WTC11 (cell line): Measurements from ENCODE around the gene NPY2R. TPM values are rescaled to one million over a fixed set of nuclear protein-coding genes. Genes with fewer than 3 reads are reported as not detected.

Experiments used
- ATAC-seq: fragments of 200-7000 bp; cut with Tn5 transposase; 2 replicates; pipeline ENCODE4 v1.10.0; 2021; ENCODE audit warnings: mild to moderate bottlenecking, moderate library complexity
- CTCF ChIA-PET: fragments of 300-600 bp; sonication (Branson Sonifier 250); formaldehyde crosslinking; loops from one replicate; lab custom pipeline; 2021; ENCODE audit warnings: antibody characterized with exemption; lab: Charles Lee
- POLR2A ChIA-PET: fragments of 350-600 bp; sonication (Branson Sonifier 250); formaldehyde crosslinking; loops from one replicate; lab custom pipeline; 2021; ENCODE audit warnings: antibody characterized with exemption; lab: Charles Lee
- DNase-seq: peaks from one replicate; pipeline ENCODE4 v3.0.0; 2021; ENCODE audit warnings: low spot score
- H3K27ac Mint-ChIP-seq: 2 replicates; pipeline ENCODE4 v1.8.0; 2021; ENCODE audit warnings: mixed read lengths
- H3K27me3 Mint-ChIP-seq: 2 replicates; pipeline ENCODE4 v1.8.0; 2021; ENCODE audit warnings: low read depth, mild to moderate bottlenecking, moderate library complexity, mixed read lengths
- H3K36me3 Mint-ChIP-seq: 2 replicates; pipeline ENCODE4 v1.8.0; 2021; ENCODE audit warnings: mixed read lengths
- H3K4me1 Mint-ChIP-seq: 2 replicates; pipeline ENCODE4 v1.8.0; 2022; ENCODE audit warnings: mixed read lengths
- H3K4me3 Mint-ChIP-seq: 2 replicates; pipeline ENCODE4 v1.8.0; 2021; ENCODE audit warnings: mild to moderate bottlenecking, moderate library complexity, mixed read lengths
- H3K9me3 Mint-ChIP-seq: 2 replicates; pipeline ENCODE4 v1.8.0; 2021; ENCODE audit warnings: mixed read lengths
- E2F5 ChIP-seq: sonication (generic); formaldehyde crosslinking; IDR thresholded peaks from 2 replicates; pipeline ENCODE4 v1.8.1; 2022; ENCODE audit warnings: mild to moderate bottlenecking, moderate library complexity, missing genetic modification reagents
- EMX1 ChIP-seq: fragments of 250-450 bp; sonication (Bioruptor Pico); IDR thresholded peaks from 2 replicates; pipeline ENCODE4 v1.8.0; 2021; ENCODE audit warnings: mild to moderate bottlenecking
- ESRRA ChIP-seq: sonication (generic); formaldehyde crosslinking; IDR thresholded peaks from 2 replicates; pipeline ENCODE4 v1.8.1; 2022; ENCODE audit warnings: mild to moderate bottlenecking, missing genetic modification reagents, borderline replicate concordance
- FOXJ3 ChIP-seq: sonication (generic); formaldehyde crosslinking; IDR thresholded peaks from 2 replicates; pipeline ENCODE4 v1.9.0; 2021; ENCODE audit warnings: missing genetic modification reagents, mild to moderate bottlenecking, borderline replicate concordance
- GABPB1 ChIP-seq: sonication (generic); formaldehyde crosslinking; IDR thresholded peaks from 2 replicates; pipeline ENCODE4 v1.8.1; 2023; ENCODE audit warnings: mild to moderate bottlenecking, missing genetic modification reagents
- HMGA2 ChIP-seq: fragments of 250-450 bp; sonication (Bioruptor Pico); IDR thresholded peaks from 2 replicates; pipeline ENCODE4 v1.4.0; 2021; ENCODE audit warnings: mild to moderate bottlenecking, moderate library complexity
- JUN ChIP-seq: sonication (generic); formaldehyde crosslinking; IDR thresholded peaks from 2 replicates; pipeline ENCODE4 v1.8.0; 2023; ENCODE audit warnings: mild to moderate bottlenecking, missing genetic modification reagents
- MXD4 ChIP-seq: fragments of 250-450 bp; sonication (Bioruptor Pico); IDR thresholded peaks from 2 replicates; pipeline ENCODE4 v1.8.0; 2021; ENCODE audit warnings: mild to moderate bottlenecking, moderate library complexity, borderline replicate concordance
- NR2C2 ChIP-seq: sonication (generic); formaldehyde crosslinking; IDR thresholded peaks from 2 replicates; pipeline ENCODE4 v1.8.0; 2022; ENCODE audit warnings: mild to moderate bottlenecking, missing genetic modification reagents
- SMAD4 ChIP-seq: sonication (generic); formaldehyde crosslinking; IDR thresholded peaks from 2 replicates; pipeline ENCODE4 v1.8.0; 2022; ENCODE audit warnings: mild to moderate bottlenecking, missing genetic modification reagents
- TCF7 ChIP-seq: sonication (generic); formaldehyde crosslinking; IDR thresholded peaks from 2 replicates; pipeline ENCODE4 v1.8.0; 2022; ENCODE audit warnings: mild to moderate bottlenecking, low read depth, missing genetic modification reagents, moderate library complexity
- TEAD4 ChIP-seq: sonication (generic); formaldehyde crosslinking; IDR thresholded peaks from 2 replicates; pipeline ENCODE4 v1.8.0; 2022; ENCODE audit warnings: mild to moderate bottlenecking, missing genetic modification reagents
- ZSCAN18 ChIP-seq: fragments of 250-450 bp; sonication (Bioruptor Pico); IDR thresholded peaks from 2 replicates; pipeline ENCODE4 v2.1.2; 2022; ENCODE audit warnings: mild to moderate bottlenecking, moderate library complexity
- total RNA-seq: library from RNA; stranded (reverse); gene quantifications from 3 replicates; pipeline ENCODE4 v1.2.3, GENCODE V29; 2021
- TF ChIP-seq, protein P1 (sequence below): fragments of 250-450 bp; sonication (Bioruptor Pico); IDR thresholded peaks from 2 replicates; pipeline ENCODE4 v1.9.0; 2021; ENCODE audit warnings: moderate library complexity, mild to moderate bottlenecking, inconsistent platforms, borderline replicate concordance
- TF ChIP-seq, protein P2 (sequence below): fragments of 250-450 bp; sonication (Bioruptor Pico); IDR thresholded peaks from 2 replicates; pipeline ENCODE4 v1.9.0; 2021; ENCODE audit warnings: mild to moderate bottlenecking
- TF ChIP-seq, protein P3 (sequence below): sonication (generic); formaldehyde crosslinking; IDR thresholded peaks from 2 replicates; pipeline ENCODE4 v1.8.1; 2023; ENCODE audit warnings: mild to moderate bottlenecking, moderate library complexity, missing genetic modification reagents
- TF ChIP-seq, protein P4 (sequence below): sonication (generic); formaldehyde crosslinking; IDR thresholded peaks from 2 replicates; pipeline ENCODE4 v1.8.0; 2022; ENCODE audit warnings: missing genetic modification reagents

NPY2R gene
- total RNA-seq, 1 experiment from 2014 or later: 0.48 TPM

- H3K4me1 Mint-ChIP-seq: peaks cover 17% of the 10 kb centered on the region
- H3K27ac Mint-ChIP-seq: no peak overlapping the region
- no peak for DNase-seq
- H3K9me3 Mint-ChIP-seq: peaks cover 6% of the 10 kb centered on the region
- no peak for ATAC-seq
- no peak overlapping the region for H3K4me3 Mint-ChIP-seq
- H3K36me3 Mint-ChIP-seq: no peaks in the 10 kb centered on the region
- ChIA-PET CTCF (no interaction called here), POLR2A (no interaction called here)
- no peaks in the 10 kb centered on the region for H3K27me3 Mint-ChIP-seq
- TF ChIP-seq, protein P1, sequence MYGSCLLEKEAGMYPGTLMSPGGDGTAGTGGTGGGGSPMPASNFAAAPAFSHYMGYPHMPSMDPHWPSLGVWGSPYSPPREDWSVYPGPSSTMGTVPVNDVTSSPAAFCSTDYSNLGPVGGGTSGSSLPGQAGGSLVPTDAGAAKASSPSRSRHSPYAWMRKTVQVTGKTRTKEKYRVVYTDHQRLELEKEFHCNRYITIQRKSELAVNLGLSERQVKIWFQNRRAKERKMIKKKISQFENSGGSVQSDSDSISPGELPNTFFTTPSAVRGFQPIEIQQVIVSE: no peak
- TF ChIP-seq GABPB1 (CRISPR knock-in tag) (no peak), MXD4 (no peak), EMX1 (no peak), E2F5 (CRISPR knock-in tag) (no peak), SMAD4 (CRISPR knock-in tag) (no peak), JUN (CRISPR knock-in tag) (no peak), HMGA2 (CRISPR knock-in tag) (no peak)
- TF ChIP-seq, protein P2, sequence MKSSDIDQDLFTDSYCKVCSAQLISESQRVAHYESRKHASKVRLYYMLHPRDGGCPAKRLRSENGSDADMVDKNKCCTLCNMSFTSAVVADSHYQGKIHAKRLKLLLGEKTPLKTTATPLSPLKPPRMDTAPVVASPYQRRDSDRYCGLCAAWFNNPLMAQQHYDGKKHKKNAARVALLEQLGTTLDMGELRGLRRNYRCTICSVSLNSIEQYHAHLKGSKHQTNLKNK (CRISPR knock-in tag): no peak
- TF ChIP-seq, protein P3, sequence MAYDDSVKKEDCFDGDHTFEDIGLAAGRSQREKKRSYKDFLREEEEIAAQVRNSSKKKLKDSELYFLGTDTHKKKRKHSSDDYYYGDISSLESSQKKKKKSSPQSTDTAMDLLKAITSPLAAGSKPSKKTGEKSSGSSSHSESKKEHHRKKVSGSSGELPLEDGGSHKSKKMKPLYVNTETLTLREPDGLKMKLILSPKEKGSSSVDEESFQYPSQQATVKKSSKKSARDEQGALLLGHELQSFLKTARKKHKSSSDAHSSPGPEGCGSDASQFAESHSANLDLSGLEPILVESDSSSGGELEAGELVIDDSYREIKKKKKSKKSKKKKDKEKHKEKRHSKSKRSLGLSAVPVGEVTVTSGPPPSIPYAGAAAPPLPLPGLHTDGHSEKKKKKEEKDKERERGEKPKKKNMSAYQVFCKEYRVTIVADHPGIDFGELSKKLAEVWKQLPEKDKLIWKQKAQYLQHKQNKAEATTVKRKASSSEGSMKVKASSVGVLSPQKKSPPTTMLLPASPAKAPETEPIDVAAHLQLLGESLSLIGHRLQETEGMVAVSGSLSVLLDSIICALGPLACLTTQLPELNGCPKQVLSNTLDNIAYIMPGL (CRISPR knock-in tag): no peak
- TF ChIP-seq, all 79 proteins: peak for 0
Measured at GRCh38 chr4:155161357-155161756, 47.1 kb upstream of the NPY2R start.

GRCh38 chr4:155164718-155165117, 43.7 kb upstream of the NPY2R start:
- no peak overlapping the region for H3K27ac Mint-ChIP-seq
- peaks cover 7% of the 10 kb centered on the region for H3K4me1 Mint-ChIP-seq
- peaks cover 3% of the 10 kb centered on the region; the same call in 1 of the 2 replicates for H3K9me3 Mint-ChIP-seq
- no peak for TF ChIP-seq FOXJ3 (CRISPR knock-in tag)
- TF ChIP-seq MXD4: no peak
- TF ChIP-seq TEAD4 (CRISPR knock-in tag): no peak
- ChIA-PET POLR2A (no interaction called here), CTCF (no interaction called here)
- ATAC-seq (peak; percentile 82), DNase-seq (no peak)
- no peaks in the 10 kb centered on the region for H3K36me3 Mint-ChIP-seq
- no peaks in the 10 kb centered on the region for H3K27me3 Mint-ChIP-seq
- H3K4me3 Mint-ChIP-seq: no peak overlapping the region

DNA sequence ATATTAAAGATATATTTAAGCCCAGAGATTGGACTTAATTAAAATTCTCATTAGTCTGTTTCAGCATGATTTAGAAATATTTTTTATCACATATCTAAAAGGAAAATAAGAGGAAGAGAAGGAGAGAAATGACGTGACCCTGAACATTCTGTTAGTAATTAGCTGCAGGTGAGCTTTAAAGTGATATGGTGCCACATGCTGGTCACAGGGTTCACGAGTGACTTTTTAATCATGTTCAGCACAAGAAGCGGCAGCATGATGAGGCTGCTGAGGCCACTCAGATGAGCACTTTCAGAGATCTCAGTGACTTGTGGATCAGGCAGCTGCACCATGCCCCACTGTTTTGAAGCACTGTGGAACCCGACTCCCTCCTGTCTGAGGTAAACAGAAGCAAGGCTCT, 37.9 kb upstream of the NPY2R start:
- POLR2A ChIA-PET: no interaction called here
- no peaks in the 10 kb centered on the region for H3K4me1 Mint-ChIP-seq
- no peaks in the 10 kb centered on the region for H3K27me3 Mint-ChIP-seq
- H3K27ac Mint-ChIP-seq: no peak overlapping the region
- ATAC-seq (no peak), DNase-seq (no peak)
- CTCF ChIA-PET: no interaction called here
- no peak overlapping the region for H3K4me3 Mint-ChIP-seq
- peaks cover 3% of the 10 kb centered on the region; the same call in 1 of the 2 replicates for H3K9me3 Mint-ChIP-seq
- H3K36me3 Mint-ChIP-seq: no peaks in the 10 kb centered on the region
- TF ChIP-seq TCF7 (CRISPR knock-in tag): no peak
- no peak for TF ChIP-seq JUN (CRISPR knock-in tag)
- TF ChIP-seq HMGA2 (CRISPR knock-in tag): no peak
- TF ChIP-seq, protein P4, sequence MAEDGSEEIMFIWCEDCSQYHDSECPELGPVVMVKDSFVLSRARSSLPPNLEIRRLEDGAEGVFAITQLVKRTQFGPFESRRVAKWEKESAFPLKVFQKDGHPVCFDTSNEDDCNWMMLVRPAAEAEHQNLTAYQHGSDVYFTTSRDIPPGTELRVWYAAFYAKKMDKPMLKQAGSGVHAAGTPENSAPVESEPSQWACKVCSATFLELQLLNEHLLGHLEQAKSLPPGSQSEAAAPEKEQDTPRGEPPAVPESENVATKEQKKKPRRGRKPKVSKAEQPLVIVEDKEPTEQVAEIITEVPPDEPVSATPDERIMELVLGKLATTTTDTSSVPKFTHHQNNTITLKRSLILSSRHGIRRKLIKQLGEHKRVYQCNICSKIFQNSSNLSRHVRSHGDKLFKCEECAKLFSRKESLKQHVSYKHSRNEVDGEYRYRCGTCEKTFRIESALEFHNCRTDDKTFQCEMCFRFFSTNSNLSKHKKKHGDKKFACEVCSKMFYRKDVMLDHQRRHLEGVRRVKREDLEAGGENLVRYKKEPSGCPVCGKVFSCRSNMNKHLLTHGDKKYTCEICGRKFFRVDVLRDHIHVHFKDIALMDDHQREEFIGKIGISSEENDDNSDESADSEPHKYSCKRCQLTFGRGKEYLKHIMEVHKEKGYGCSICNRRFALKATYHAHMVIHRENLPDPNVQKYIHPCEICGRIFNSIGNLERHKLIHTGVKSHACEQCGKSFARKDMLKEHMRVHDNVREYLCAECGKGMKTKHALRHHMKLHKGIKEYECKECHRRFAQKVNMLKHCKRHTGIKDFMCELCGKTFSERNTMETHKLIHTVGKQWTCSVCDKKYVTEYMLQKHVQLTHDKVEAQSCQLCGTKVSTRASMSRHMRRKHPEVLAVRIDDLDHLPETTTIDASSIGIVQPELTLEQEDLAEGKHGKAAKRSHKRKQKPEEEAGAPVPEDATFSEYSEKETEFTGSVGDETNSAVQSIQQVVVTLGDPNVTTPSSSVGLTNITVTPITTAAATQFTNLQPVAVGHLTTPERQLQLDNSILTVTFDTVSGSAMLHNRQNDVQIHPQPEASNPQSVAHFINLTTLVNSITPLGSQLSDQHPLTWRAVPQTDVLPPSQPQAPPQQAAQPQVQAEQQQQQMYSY: no peak
- TF ChIP-seq ESRRA (CRISPR knock-in tag): no peak
- TF ChIP-seq, protein P1: no peak
- TF ChIP-seq ZSCAN18 (CRISPR knock-in tag): no peak
- no peak for TF ChIP-seq NR2C2
- TF ChIP-seq, protein P3 (CRISPR knock-in tag): no peak
